Adrenal gland (tissue), 5 donors: ENCODE measurements around the gene MBOAT1.

ENCODE experiments used
- POLR2A ChIP-seq, 2 donors: fragments of 450-650 bp; IDR thresholded peaks; one replicate each; pipeline ENCODE4 v1.6.1; 2017; ENCODE audit warnings: antibody characterized with exemption in 2 of 2, mild to moderate bottlenecking in 2 of 2, moderate library complexity in 1 of 2
- TF ChIP-seq, protein P1 (sequence below), 6 experiments: fragments of 450-650 bp in 4 of 6; fragments of 200-600 bp in 2 of 6; sonication (generic) in 1 of 6; IDR thresholded peaks; 1 replicate in 5 of 6; 2 replicates in 1 of 6; pipeline versions ENCODE4 v1.5.1 to v1.8.0; 2016 to 2021; ENCODE audit warnings: antibody characterized with exemption in 6 of 6, mild to moderate bottlenecking in 2 of 6, moderate library complexity in 1 of 6
- donor health status: DM: no; HTN: no; CAD: no.

DNA sequence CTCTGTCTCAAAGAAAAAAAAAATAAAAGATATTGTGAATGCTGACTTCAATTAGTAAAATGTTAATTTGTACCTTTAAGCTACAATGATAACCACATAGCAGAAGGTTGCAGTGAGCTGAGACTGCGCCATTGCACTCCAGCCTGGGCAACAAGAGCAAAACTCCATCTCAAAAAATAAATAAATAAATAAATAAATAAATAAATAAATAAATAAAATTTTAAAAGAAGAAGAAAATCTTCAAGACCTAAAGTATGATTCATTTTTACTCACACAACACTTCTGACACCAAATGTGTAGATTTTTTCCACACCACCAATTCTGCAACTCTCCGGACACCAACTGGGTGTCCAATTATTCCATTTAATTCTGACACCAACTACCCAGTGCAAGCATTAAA lies 28.8 kb upstream of the MBOAT1 start:
- no peak for TF ChIP-seq POLR2A (IDR thresholded peaks at IDR 0.05)
- TF ChIP-seq, protein P1, sequence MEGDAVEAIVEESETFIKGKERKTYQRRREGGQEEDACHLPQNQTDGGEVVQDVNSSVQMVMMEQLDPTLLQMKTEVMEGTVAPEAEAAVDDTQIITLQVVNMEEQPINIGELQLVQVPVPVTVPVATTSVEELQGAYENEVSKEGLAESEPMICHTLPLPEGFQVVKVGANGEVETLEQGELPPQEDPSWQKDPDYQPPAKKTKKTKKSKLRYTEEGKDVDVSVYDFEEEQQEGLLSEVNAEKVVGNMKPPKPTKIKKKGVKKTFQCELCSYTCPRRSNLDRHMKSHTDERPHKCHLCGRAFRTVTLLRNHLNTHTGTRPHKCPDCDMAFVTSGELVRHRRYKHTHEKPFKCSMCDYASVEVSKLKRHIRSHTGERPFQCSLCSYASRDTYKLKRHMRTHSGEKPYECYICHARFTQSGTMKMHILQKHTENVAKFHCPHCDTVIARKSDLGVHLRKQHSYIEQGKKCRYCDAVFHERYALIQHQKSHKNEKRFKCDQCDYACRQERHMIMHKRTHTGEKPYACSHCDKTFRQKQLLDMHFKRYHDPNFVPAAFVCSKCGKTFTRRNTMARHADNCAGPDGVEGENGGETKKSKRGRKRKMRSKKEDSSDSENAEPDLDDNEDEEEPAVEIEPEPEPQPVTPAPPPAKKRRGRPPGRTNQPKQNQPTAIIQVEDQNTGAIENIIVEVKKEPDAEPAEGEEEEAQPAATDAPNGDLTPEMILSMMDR (IDR thresholded peaks at IDR 0.05) = no peak
